Loucy (cell line): ENCODE data around the gene UBALD2.

Source experiments
- H2AFZ ChIP-seq: fragments of 200-600 bp; sonication (generic); 2 replicates; pipeline ENCODE4 v1.6.0; 2016; ENCODE audit warnings: antibody characterized with exemption, mild to moderate bottlenecking, low read length, moderate library complexity
- H3F3A ChIP-seq: fragments of 200-600 bp; 2 replicates; pipeline ENCODE4 v1.6.0; 2016; ENCODE audit warnings: antibody characterized with exemption, low read depth, mild to moderate bottlenecking
- H3K27me3 ChIP-seq: fragments of 200-600 bp; sonication (generic); 2 replicates; pipeline ENCODE4 v1.6.1; 2014; ENCODE audit warnings: low read length, mild to moderate bottlenecking; ENCODE audit not compliant: insufficient read depth, poor library complexity, severe bottlenecking
- H3K36me3 ChIP-seq: fragments of 200-600 bp; sonication (generic); 2 replicates; pipeline ENCODE4 v1.6.1; 2016; ENCODE audit warnings: low read length; ENCODE audit not compliant: insufficient read depth
- H3K4me1 ChIP-seq: fragments of 200-600 bp; sonication (generic); 2 replicates; pipeline ENCODE4 v1.5.1; 2014; ENCODE audit warnings: low read length, mild to moderate bottlenecking; ENCODE audit not compliant: insufficient read depth, poor library complexity, severe bottlenecking
- H3K4me2 ChIP-seq: fragments of 200-600 bp; sonication (generic); 2 replicates; pipeline ENCODE4 v1.6.0; 2014; ENCODE audit warnings: antibody characterized with exemption, low read length, low read depth, mild to moderate bottlenecking; ENCODE audit not compliant: poor library complexity, severe bottlenecking
- H3K4me3 ChIP-seq: fragments of 200-600 bp; sonication (generic); 2 replicates; pipeline ENCODE4 v1.5.1; 2014; ENCODE audit warnings: low read length, mild to moderate bottlenecking, mixed read lengths; ENCODE audit not compliant: poor library complexity, severe bottlenecking
- H3K79me2 ChIP-seq: fragments of 200-600 bp; sonication (generic); 2 replicates; pipeline ENCODE4 v1.6.1; 2014; ENCODE audit warnings: low read length; ENCODE audit not compliant: insufficient read depth
- H3K9ac ChIP-seq: fragments of 200-600 bp; sonication (generic); 2 replicates; pipeline ENCODE4 v1.6.0; 2014; ENCODE audit warnings: mild to moderate bottlenecking, low read depth, low read length, moderate library complexity; ENCODE audit not compliant: poor library complexity, severe bottlenecking
- H3K9me2 ChIP-seq: fragments of 200-600 bp; sonication (generic); replicated peaks from 2 replicates; pipeline ENCODE4 v1.6.1; 2016; ENCODE audit warnings: low read depth, low read length, mixed read lengths
- H3K9me3 ChIP-seq: fragments of 200-600 bp; sonication (generic); 2 replicates; pipeline ENCODE4 v1.6.1; 2014; ENCODE audit warnings: mild to moderate bottlenecking, antibody characterized with exemption, low read length, low read depth; ENCODE audit not compliant: insufficient read depth
- H4K20me1 ChIP-seq: fragments of 200-600 bp; sonication (generic); 2 replicates; pipeline ENCODE4 v1.6.0; 2014; ENCODE audit warnings: antibody characterized with exemption, low read length, mild to moderate bottlenecking; ENCODE audit not compliant: insufficient read depth, poor library complexity, severe bottlenecking
- EZH2phosphoT487 ChIP-seq: fragments of 200-600 bp; IDR thresholded peaks from 2 replicates; pipeline ENCODE4 v1.6.1; 2018; ENCODE audit warnings: antibody characterized with exemption, mild to moderate bottlenecking, moderate library complexity, borderline replicate concordance
- TF ChIP-seq, protein P1 (sequence below): fragments of 200-600 bp; sonication (generic); conservative IDR thresholded peaks from 2 replicates; pipeline ENCODE4 v1.5.1; 2014; ENCODE audit warnings: mild to moderate bottlenecking, antibody characterized with exemption, low read length

Gene UBALD2

DNA sequence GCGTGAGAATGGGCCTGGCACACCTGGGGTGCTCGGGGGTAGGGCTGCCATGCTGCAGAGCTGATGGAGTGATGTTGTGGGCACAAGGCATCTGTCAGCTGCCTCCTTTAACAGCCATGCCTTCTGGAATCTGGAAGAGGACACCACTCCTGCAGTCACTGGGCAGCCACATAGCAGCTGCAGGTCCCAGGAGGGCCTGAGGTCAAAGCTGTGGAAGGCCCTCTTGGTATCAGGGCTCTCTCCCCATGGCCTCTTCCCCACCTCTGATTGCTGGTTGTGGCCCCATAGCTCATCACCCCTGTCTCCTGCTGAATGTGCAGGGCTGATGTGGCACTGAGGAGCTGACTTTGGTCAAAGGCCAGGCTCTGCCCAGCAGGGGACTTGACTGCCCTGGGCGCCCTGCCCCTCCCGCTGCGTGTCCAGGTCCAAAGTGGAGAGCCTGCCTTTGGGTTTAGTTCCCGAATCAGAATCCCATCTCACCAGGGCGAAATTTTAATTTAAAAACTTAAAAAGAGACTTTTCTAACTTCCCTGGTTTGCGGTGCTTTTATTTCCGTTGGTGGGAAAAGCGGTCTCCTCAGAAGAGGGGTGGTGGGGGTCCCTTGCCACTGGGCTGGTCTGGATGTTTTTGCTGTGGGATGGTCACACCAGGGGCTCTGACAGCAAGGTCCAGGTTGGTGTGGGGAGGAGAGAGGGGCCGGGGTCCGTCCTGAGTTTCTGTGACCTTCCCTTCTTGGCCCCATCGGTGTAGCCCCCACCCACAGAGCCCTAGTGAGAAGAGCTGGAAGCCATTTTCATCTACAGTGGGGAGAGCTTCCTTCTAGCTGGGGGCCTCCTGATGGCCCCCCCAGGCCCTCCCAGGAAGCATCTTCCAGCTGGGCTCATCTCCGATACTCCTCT is 5.9 kb downstream of the UBALD2 start:
- Histone ChIP-seq H3K4me1 (peaks cover 35% of the 10 kb centered on the region), H3K4me2 (peak overlapping the region; percentile 69), H3K36me3 (no peaks in the 10 kb centered on the region; the same call in 1 of the 2 replicates), H3K4me3 (peak overlapping the region; percentile 67), H3K9ac (peak overlapping the region; percentile 64), H3K9me2 (no peaks in the 10 kb centered on the region), H3F3A (no peaks in the 10 kb centered on the region), H4K20me1 (peaks cover 36% of the 10 kb centered on the region), H3K9me3 (no peaks in the 10 kb centered on the region), H3K27me3 (no peaks in the 10 kb centered on the region), H3K79me2 (peaks cover 54% of the 10 kb centered on the region), H2AFZ (no peak overlapping the region)
- TF ChIP-seq EZH2phosphoT487: no peak
- TF ChIP-seq, protein P1, sequence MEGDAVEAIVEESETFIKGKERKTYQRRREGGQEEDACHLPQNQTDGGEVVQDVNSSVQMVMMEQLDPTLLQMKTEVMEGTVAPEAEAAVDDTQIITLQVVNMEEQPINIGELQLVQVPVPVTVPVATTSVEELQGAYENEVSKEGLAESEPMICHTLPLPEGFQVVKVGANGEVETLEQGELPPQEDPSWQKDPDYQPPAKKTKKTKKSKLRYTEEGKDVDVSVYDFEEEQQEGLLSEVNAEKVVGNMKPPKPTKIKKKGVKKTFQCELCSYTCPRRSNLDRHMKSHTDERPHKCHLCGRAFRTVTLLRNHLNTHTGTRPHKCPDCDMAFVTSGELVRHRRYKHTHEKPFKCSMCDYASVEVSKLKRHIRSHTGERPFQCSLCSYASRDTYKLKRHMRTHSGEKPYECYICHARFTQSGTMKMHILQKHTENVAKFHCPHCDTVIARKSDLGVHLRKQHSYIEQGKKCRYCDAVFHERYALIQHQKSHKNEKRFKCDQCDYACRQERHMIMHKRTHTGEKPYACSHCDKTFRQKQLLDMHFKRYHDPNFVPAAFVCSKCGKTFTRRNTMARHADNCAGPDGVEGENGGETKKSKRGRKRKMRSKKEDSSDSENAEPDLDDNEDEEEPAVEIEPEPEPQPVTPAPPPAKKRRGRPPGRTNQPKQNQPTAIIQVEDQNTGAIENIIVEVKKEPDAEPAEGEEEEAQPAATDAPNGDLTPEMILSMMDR: no peak

DNA sequence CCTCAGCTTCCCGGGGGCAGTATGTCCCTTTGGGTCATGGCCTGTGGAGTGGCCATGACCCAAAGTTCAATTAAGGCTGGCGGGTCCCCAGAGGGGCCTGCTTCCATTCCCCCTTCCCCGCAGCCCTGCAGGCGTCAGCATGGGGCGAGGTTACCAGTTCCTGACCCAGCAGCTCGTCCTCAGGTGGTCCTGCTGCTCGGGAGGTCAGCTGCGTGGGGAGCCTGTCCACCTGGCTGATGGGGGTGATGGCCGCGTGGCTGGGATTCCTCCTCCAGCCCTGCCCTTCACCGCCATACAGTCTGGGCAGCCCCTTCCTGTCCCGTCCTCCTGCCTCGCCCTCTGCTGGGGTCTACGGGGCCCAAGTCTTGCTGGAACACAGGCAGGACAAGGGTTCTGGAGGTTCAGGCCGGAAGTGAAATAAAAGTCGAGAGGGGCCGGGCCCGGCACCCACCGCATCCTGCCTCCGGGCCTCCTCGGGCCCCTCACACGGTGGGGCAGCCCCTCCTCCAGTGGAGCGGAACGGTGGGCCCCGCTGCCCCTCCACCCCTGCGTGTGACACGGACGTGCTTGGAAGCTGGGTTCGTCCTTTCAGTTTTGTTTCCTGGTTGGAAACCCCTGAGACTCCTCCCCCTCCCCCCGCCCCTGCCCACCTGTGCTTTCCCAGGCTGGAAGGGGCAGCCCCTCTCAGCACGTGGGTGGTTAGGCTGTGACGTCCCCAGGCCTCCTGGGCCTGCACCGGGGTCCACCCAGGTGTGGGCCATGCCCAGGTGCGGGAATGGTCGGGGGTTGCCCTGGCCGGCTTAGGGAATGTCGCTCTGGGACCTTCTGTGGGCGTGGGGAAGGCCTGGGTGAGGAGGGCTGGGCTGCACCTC is 6.8 kb downstream of the UBALD2 start:
- Histone ChIP-seq H3K9me2 (no peaks in the 10 kb centered on the region), H4K20me1 (peaks cover 28% of the 10 kb centered on the region), H3K9me3 (no peaks in the 10 kb centered on the region), H3K4me3 (peak overlapping the region; percentile 67), H3F3A (no peaks in the 10 kb centered on the region), H3K4me1 (peaks cover 31% of the 10 kb centered on the region), H3K4me2 (peak overlapping the region; percentile 69), H3K27me3 (no peaks in the 10 kb centered on the region), H3K9ac (peak overlapping the region; percentile 64), H3K36me3 (no peaks in the 10 kb centered on the region; the same call in 1 of the 2 replicates), H2AFZ (no peak overlapping the region), H3K79me2 (peaks cover 45% of the 10 kb centered on the region)
- TF ChIP-seq, protein P1: no peak
- TF ChIP-seq EZH2phosphoT487: no peak

DNA sequence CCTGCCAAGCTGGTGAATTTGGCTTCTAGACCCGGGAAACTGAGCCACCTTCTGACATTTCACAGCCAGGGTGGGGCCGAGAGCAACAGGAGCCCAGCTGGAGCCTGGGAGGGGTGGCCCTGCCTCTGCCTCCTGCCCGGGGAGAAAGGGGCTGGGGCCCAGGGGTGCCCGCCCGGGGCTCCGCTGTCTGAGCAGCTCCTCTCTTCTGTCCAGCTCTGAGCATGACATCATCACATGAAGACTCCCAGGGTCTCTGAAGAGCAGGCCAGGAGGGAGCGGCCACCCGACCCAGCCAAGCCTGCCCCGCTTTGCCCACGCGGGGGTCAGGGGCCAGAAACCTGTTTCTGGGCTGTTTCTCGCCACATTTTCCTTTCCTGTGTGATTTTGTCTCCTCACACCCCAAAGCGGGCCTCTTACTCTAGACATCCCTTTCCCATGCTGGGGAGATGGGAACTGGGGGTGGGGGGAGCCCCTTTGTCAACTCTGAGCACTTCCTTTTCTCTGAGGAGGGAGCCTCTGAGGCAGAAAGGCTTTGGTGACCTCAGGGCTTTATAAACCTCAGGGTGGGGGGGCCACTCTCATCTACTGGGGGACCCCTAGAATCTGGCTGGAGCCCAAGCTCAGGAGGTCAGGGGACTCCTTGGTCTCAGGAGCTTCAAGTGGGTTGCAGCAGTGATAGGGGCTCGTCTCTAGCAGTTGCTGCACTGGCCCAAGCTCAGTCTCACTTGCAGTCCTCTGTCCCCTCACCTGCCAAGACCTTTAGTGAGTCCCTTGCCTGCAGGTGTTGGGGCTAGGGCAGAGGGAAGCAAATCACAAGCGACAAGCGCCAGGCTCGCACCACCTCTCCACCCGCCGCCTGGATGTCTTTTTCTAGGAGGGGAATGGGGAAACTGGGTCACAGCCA is 7.6 kb downstream of the UBALD2 start:
- H3K9me3 ChIP-seq: no peaks in the 10 kb centered on the region
- H3K27me3 ChIP-seq: no peaks in the 10 kb centered on the region
- peaks cover 22% of the 10 kb centered on the region for H4K20me1 ChIP-seq
- H3K36me3 ChIP-seq: no peaks in the 10 kb centered on the region; the same call in 1 of the 2 replicates
- no peak for TF ChIP-seq EZH2phosphoT487
- TF ChIP-seq, protein P1: no peak
- no peaks in the 10 kb centered on the region for H3K9me2 ChIP-seq
- H3F3A ChIP-seq: no peaks in the 10 kb centered on the region
- H2AFZ ChIP-seq: no peak overlapping the region
- H3K4me2 ChIP-seq: peak overlapping the region; percentile 69
- H3K79me2 ChIP-seq: peaks cover 36% of the 10 kb centered on the region
- H3K9ac ChIP-seq: peak overlapping the region; percentile 40
- H3K4me3 ChIP-seq: peak overlapping the region; percentile 67
- H3K4me1 ChIP-seq: peaks cover 24% of the 10 kb centered on the region
